ENCODE data around the gene CFAP20DC. TPM values are rescaled to one million over a fixed set of nuclear protein-coding genes. Genes with fewer than 3 reads are reported as not detected.

The CFAP20DC gene
- total RNA-seq, 1 experiment from 2014 or later: 2.8 TPM

DNA sequence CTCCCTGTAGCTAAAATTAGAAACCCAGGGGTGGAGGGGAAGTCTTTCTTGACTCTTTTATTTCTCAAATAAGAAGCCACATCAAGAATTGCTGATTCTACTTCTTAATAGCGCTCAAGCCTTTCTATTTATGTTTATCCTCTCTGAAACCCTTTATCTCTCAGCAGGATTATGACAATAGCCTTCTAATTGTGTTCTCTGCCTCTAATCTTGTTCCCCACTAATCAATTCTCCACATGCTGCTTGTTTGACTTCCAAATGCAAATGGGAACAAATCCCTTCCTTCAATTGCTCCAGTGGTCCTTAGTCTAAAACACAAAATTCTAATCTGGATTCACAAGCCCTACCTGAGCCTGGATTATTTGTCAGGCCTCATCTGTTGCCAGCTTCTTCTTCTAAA, 43.7 kb upstream of the CFAP20DC start:
- H3K4me3 Mint-ChIP-seq (ENCODE audit: unreplicated experiment): no peak overlapping the region

DNA sequence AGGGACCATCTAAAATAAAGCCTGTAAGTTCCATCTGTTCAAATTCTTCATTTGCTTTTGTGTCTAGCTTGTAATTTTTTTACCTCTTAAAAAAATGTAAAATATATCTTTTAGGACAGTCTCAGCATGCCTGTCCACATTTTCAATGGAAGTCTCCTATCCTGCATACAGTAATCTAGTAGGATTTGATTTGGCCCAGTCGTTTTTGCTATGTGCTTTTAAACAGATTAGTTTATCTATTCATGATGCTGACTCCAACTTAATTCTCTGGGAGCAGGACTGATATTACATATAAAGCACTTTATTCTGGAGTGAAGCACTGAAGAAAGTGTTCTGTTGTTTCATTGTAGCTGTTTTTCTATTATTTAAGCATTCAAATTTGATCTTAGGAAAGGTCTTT, 38.9 kb upstream of the CFAP20DC start:
- H3K4me1 ChIP-seq: no peaks in the 10 kb centered on the region
- no peaks in the 10 kb centered on the region for H3K27me3 Mint-ChIP-seq (ENCODE audit: insufficient read depth, unreplicated experiment)
- TF ChIP-seq, protein P1, sequence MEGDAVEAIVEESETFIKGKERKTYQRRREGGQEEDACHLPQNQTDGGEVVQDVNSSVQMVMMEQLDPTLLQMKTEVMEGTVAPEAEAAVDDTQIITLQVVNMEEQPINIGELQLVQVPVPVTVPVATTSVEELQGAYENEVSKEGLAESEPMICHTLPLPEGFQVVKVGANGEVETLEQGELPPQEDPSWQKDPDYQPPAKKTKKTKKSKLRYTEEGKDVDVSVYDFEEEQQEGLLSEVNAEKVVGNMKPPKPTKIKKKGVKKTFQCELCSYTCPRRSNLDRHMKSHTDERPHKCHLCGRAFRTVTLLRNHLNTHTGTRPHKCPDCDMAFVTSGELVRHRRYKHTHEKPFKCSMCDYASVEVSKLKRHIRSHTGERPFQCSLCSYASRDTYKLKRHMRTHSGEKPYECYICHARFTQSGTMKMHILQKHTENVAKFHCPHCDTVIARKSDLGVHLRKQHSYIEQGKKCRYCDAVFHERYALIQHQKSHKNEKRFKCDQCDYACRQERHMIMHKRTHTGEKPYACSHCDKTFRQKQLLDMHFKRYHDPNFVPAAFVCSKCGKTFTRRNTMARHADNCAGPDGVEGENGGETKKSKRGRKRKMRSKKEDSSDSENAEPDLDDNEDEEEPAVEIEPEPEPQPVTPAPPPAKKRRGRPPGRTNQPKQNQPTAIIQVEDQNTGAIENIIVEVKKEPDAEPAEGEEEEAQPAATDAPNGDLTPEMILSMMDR (IDR thresholded peaks at IDR 0.05; ENCODE audit: insufficient read depth in 1 of 2, low read depth in 1 of 2, low read length in 1 of 2, severe bottlenecking in 1 of 2, unreplicated experiment in 1 of 2): no peak
- intact Hi-C loops (cut with micrococcal nuclease; ENCODE audit: unreplicated experiment): no loop called here
- H3K4me3 ChIP-seq (ENCODE audit: low read depth, low read length): no peak overlapping the region
- no peaks in the 10 kb centered on the region; the same call in 1 of the 2 replicates for H3K9me3 ChIP-seq
- no TSS peak for BruUV-seq (replicated peaks)
- ChIA-PET POLR2A (no interaction called here), CTCF (no interaction called here)
- H3K4me3 Mint-ChIP-seq (ENCODE audit: unreplicated experiment): no peak overlapping the region
- H3K4me1 Mint-ChIP-seq (ENCODE audit: low read depth, unreplicated experiment): no peaks in the 10 kb centered on the region
- no peak for DNase-seq
- no peaks in the 10 kb centered on the region for H3K36me3 Mint-ChIP-seq (ENCODE audit: insufficient read depth, unreplicated experiment)
- no peak overlapping the region for H3K27ac Mint-ChIP-seq (ENCODE audit: unreplicated experiment)
- H3K9me3 Mint-ChIP-seq (ENCODE audit: unreplicated experiment): no peaks in the 10 kb centered on the region
- H3K27me3 ChIP-seq (replicated peaks; ENCODE audit: control insufficient read depth, insufficient read depth, low read length): no peaks in the 10 kb centered on the region
- H3K36me3 ChIP-seq (ENCODE audit: control insufficient read depth, insufficient read depth, low read length): no peaks in the 10 kb centered on the region

More for the DNA sequence above, 43.7 kb upstream of the CFAP20DC start:
- Mint-ChIP-seq H3K4me1 (ENCODE audit: low read depth, unreplicated experiment) (no peaks in the 10 kb centered on the region), H3K27ac (ENCODE audit: unreplicated experiment) (no peak overlapping the region), H3K9me3 (ENCODE audit: unreplicated experiment) (peaks cover 16% of the 10 kb centered on the region), H3K36me3 (ENCODE audit: insufficient read depth, unreplicated experiment) (no peaks in the 10 kb centered on the region), H3K27me3 (ENCODE audit: insufficient read depth, unreplicated experiment) (no peaks in the 10 kb centered on the region)
- POLR2A ChIA-PET: no interaction called here
- no peak for DNase-seq
- Histone ChIP-seq H3K9me3 (no peaks in the 10 kb centered on the region), H3K36me3 (ENCODE audit: control insufficient read depth, insufficient read depth, low read length) (no peaks in the 10 kb centered on the region), H3K4me1 (no peaks in the 10 kb centered on the region), H3K4me3 (ENCODE audit: low read depth, low read length) (no peak overlapping the region), H3K27me3 (replicated peaks; ENCODE audit: control insufficient read depth, insufficient read depth, low read length) (no peaks in the 10 kb centered on the region)
- CTCF ChIA-PET: no interaction called here
- TF ChIP-seq, protein P1 (IDR thresholded peaks at IDR 0.05; ENCODE audit: insufficient read depth in 1 of 2, low read depth in 1 of 2, low read length in 1 of 2, severe bottlenecking in 1 of 2, unreplicated experiment in 1 of 2): no peak
- BruUV-seq (replicated peaks): no TSS peak
- intact Hi-C loops (cut with micrococcal nuclease; ENCODE audit: unreplicated experiment): no loop called here

DNA sequence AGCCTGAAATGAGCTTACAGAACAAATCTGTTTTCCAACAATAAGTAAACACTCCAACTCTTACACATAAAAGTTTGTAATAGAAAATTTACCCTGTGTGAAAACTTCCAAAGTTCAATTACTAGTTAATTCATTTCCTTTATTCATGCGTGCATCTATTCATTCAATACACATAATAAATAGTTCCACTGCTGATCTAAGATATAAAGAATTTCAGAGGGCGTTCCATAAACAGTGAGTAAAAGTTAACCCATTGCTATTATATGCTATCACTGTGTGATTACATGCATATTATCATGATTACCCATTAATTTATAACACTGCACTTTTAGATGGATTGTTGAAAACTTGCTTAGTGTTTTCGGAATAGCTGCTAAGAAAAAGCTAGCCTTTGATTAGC, 36.2 kb upstream of the CFAP20DC start:
- no TSS peak for BruUV-seq (replicated peaks)
- intact Hi-C loops (cut with micrococcal nuclease; ENCODE audit: unreplicated experiment): no loop called here
- Mint-ChIP-seq H3K9me3 (ENCODE audit: unreplicated experiment) (no peaks in the 10 kb centered on the region), H3K4me1 (ENCODE audit: low read depth, unreplicated experiment) (no peaks in the 10 kb centered on the region), H3K27ac (ENCODE audit: unreplicated experiment) (no peak overlapping the region), H3K27me3 (ENCODE audit: insufficient read depth, unreplicated experiment) (no peaks in the 10 kb centered on the region), H3K4me3 (ENCODE audit: unreplicated experiment) (no peak overlapping the region), H3K36me3 (ENCODE audit: insufficient read depth, unreplicated experiment) (no peaks in the 10 kb centered on the region)
- CTCF ChIA-PET: no interaction called here
- Histone ChIP-seq H3K36me3 (ENCODE audit: control insufficient read depth, insufficient read depth, low read length) (no peaks in the 10 kb centered on the region), H3K27me3 (replicated peaks; ENCODE audit: control insufficient read depth, insufficient read depth, low read length) (no peaks in the 10 kb centered on the region), H3K4me1 (no peaks in the 10 kb centered on the region), H3K9me3 (no peaks in the 10 kb centered on the region; the same call in 1 of the 2 replicates), H3K4me3 (ENCODE audit: low read depth, low read length) (no peak overlapping the region)
- POLR2A ChIA-PET: no interaction called here
- TF ChIP-seq, protein P1 (IDR thresholded peaks at IDR 0.05; ENCODE audit: insufficient read depth in 1 of 2, low read depth in 1 of 2, low read length in 1 of 2, severe bottlenecking in 1 of 2, unreplicated experiment in 1 of 2): no peak
- DNase-seq: no peak
